ENCODE measurements around the gene LHX8. TPM values are rescaled to one million over a fixed set of nuclear protein-coding genes. Genes with fewer than 3 reads are reported as not detected.

The LHX8 gene
- polyA plus RNA-seq, 1 donor (not counting 4 experiments of a cell fraction or from before 2014, with no cell fraction given) = not detected

GRCh38 chr1:75127916-75128717 lies 6.1 kb upstream of the LHX8 start:
- dilution Hi-C loops (cut with MboI; ENCODE audit: extremely low pct_ligation_motif_present, low sequenced_read_pairs) = no loop called here
- Histone ChIP-seq H3K4me2 (ENCODE audit: control insufficient read depth, extremely low read depth, insufficient read depth, low read depth, low read length) (no peak overlapping the region), H3K36me3 (ENCODE audit: control insufficient read depth in 2 of 2, extremely low read depth in 1 of 2, insufficient read depth in 2 of 2, low read length in 2 of 2) (no peaks in the 10 kb centered on the region), H3K4me3 (ENCODE audit: control insufficient read depth in 2 of 3, extremely low read depth in 1 of 3, insufficient read depth in 2 of 3, low read depth in 1 of 3, low read length in 3 of 3) (no peak overlapping the region), H3K9me3 (ENCODE audit: control insufficient read depth, low read depth, low read length) (no peaks in the 10 kb centered on the region), H3K9me1 (ENCODE audit: control insufficient read depth, extremely low read depth, insufficient read depth, low read length) (no peaks in the 10 kb centered on the region), H3K4me1 (ENCODE audit: control insufficient read depth, extremely low read depth, insufficient read depth, low read length) (no peaks in the 10 kb centered on the region), H3K27me3 (ENCODE audit: control insufficient read depth, extremely low read depth, insufficient read depth, low read length) (peaks cover 86% of the 10 kb centered on the region), H3K79me2 (ENCODE audit: control insufficient read depth, insufficient read depth, low read length) (no peaks in the 10 kb centered on the region), H2AFZ (ENCODE audit: control insufficient read depth, low read length) (no peak overlapping the region), H4K20me1 (ENCODE audit: control insufficient read depth, extremely low read depth, insufficient read depth, low read length) (no peaks in the 10 kb centered on the region), H3K27ac (ENCODE audit: control insufficient read depth, insufficient read depth, low read length) (no peak overlapping the region), H3K9ac (ENCODE audit: control insufficient read depth, extremely low read depth, insufficient read depth, low read length) (no peak overlapping the region)
- DNase-seq (ENCODE audit: low read depth, low spot score) (no peak), FAIRE-seq (no peak)
- TF ChIP-seq EZH2 (IDR thresholded peaks at IDR 0.05; ENCODE audit: low read length) (peak; percentile 71), CTCF (optimal IDR thresholded peaks at IDR 0.05 in 1 of 3, IDR thresholded peaks at IDR 0.05 in 1 of 3, conservative IDR thresholded peaks at IDR 0.05 in 1 of 3; ENCODE audit: extremely low read depth in 1 of 3, insufficient read depth in 2 of 3, low read length in 3 of 3) (no peak)

- no peak overlapping the region for H3K27ac ChIP-seq (ENCODE audit: control insufficient read depth, insufficient read depth, low read length)
- no peaks in the 10 kb centered on the region for H3K4me1 ChIP-seq (ENCODE audit: control insufficient read depth, extremely low read depth, insufficient read depth, low read length)
- no peak overlapping the region for H3K9ac ChIP-seq (ENCODE audit: control insufficient read depth, extremely low read depth, insufficient read depth, low read length)
- DNase-seq (ENCODE audit: low read depth, low spot score) = no peak
- no peak overlapping the region for H3K4me2 ChIP-seq (ENCODE audit: control insufficient read depth, extremely low read depth, insufficient read depth, low read depth, low read length)
- no peaks in the 10 kb centered on the region for H3K9me1 ChIP-seq (ENCODE audit: control insufficient read depth, extremely low read depth, insufficient read depth, low read length)
- dilution Hi-C loops (cut with MboI; ENCODE audit: extremely low pct_ligation_motif_present, low sequenced_read_pairs) = no loop called here
- peaks cover 98% of the 10 kb centered on the region for H3K27me3 ChIP-seq (ENCODE audit: control insufficient read depth, extremely low read depth, insufficient read depth, low read length)
- H3K79me2 ChIP-seq (ENCODE audit: control insufficient read depth, insufficient read depth, low read length) = no peaks in the 10 kb centered on the region
- peaks cover 3% of the 10 kb centered on the region for H4K20me1 ChIP-seq (ENCODE audit: control insufficient read depth, extremely low read depth, insufficient read depth, low read length)
- no peaks in the 10 kb centered on the region for H3K9me3 ChIP-seq (ENCODE audit: control insufficient read depth, low read depth, low read length)
- no peak for TF ChIP-seq CTCF (optimal IDR thresholded peaks at IDR 0.05 in 1 of 3, IDR thresholded peaks at IDR 0.05 in 1 of 3, conservative IDR thresholded peaks at IDR 0.05 in 1 of 3; ENCODE audit: extremely low read depth in 1 of 3, insufficient read depth in 2 of 3, low read length in 3 of 3)
- TF ChIP-seq EZH2 (IDR thresholded peaks at IDR 0.05; ENCODE audit: low read length) = no peak
- H3K4me3 ChIP-seq (ENCODE audit: control insufficient read depth in 2 of 3, extremely low read depth in 1 of 3, insufficient read depth in 2 of 3, low read depth in 1 of 3, low read length in 3 of 3) = no peak overlapping the region
- FAIRE-seq = no peak
- no peaks in the 10 kb centered on the region for H3K36me3 ChIP-seq (ENCODE audit: control insufficient read depth in 2 of 2, extremely low read depth in 1 of 2, insufficient read depth in 2 of 2, low read length in 2 of 2)
- no peak overlapping the region for H2AFZ ChIP-seq (ENCODE audit: control insufficient read depth, low read length)
Measured at GRCh38 chr1:75129660-75129982, 4.6 kb upstream of the LHX8 start.
